Measurements from ENCODE around the gene BICD1. TPM values are rescaled to one million over a fixed set of nuclear protein-coding genes. Genes with fewer than 3 reads are reported as not detected.
"Not testable (repeated sequence)": the region's sequence is repeated elsewhere in the genome, so short reads cannot be mapped to it uniquely, and the experiment has no call there.

Gene BICD1
- total RNA-seq, 1 experiment from 2014 or later, result 41.3 TPM

- no peak overlapping the region for H2AFZ ChIP-seq
- CTCF ChIA-PET, result interaction anchor here (0.6 kb wide), 1 partner anchor 217 kb away, joined by 3 read pairs; no protein-coding TSS in a partner anchor
- no peaks in the 10 kb centered on the region for H3K79me2 ChIP-seq (ENCODE audit: low read depth)
- DNase-seq, result no peak
- intact Hi-C loops (cut with micrococcal nuclease; ENCODE audit: unreplicated experiment), result no loop called here
- H3K4me1 ChIP-seq (replicated peaks; ENCODE audit: insufficient read depth), result no peaks in the 10 kb centered on the region; the same call in 1 of the 2 replicates
- no peak overlapping the region for H3K4me2 ChIP-seq
- H3K27me3 ChIP-seq (ENCODE audit: insufficient read depth, low read depth), result no peaks in the 10 kb centered on the region
- H3K9me3 ChIP-seq (ENCODE audit: insufficient read depth, low read depth), result no peaks in the 10 kb centered on the region
- BruUV-seq (replicated peaks), result no TSS peak
- no peak for TF ChIP-seq EZH2 (IDR thresholded peaks at IDR 0.05; ENCODE audit: low read depth)
- TF ChIP-seq, protein P1, sequence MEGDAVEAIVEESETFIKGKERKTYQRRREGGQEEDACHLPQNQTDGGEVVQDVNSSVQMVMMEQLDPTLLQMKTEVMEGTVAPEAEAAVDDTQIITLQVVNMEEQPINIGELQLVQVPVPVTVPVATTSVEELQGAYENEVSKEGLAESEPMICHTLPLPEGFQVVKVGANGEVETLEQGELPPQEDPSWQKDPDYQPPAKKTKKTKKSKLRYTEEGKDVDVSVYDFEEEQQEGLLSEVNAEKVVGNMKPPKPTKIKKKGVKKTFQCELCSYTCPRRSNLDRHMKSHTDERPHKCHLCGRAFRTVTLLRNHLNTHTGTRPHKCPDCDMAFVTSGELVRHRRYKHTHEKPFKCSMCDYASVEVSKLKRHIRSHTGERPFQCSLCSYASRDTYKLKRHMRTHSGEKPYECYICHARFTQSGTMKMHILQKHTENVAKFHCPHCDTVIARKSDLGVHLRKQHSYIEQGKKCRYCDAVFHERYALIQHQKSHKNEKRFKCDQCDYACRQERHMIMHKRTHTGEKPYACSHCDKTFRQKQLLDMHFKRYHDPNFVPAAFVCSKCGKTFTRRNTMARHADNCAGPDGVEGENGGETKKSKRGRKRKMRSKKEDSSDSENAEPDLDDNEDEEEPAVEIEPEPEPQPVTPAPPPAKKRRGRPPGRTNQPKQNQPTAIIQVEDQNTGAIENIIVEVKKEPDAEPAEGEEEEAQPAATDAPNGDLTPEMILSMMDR (conservative IDR thresholded peaks at IDR 0.05), result no peak
- H3K9me2 ChIP-seq (ENCODE audit: insufficient read depth), result no peaks in the 10 kb centered on the region
- no peak overlapping the region for H3K27ac ChIP-seq
- no peaks in the 10 kb centered on the region for H3F3A ChIP-seq (ENCODE audit: insufficient read depth, low read depth)
- H4K20me1 ChIP-seq (ENCODE audit: insufficient read depth), result no peaks in the 10 kb centered on the region
- H3K4me3 ChIP-seq, result no peak overlapping the region
- POLR2A ChIA-PET (ENCODE audit: unreplicated experiment), result no interaction called here
- no peaks in the 10 kb centered on the region for H3K36me3 ChIP-seq (ENCODE audit: low read depth)
Measured at GRCh38 chr12:32098112-32098511, 8.5 kb upstream of the BICD1 start.

- POLR2A ChIA-PET (ENCODE audit: unreplicated experiment); H3K4me2 ChIP-seq; H3K4me1 ChIP-seq (replicated peaks; ENCODE audit: insufficient read depth); H3K27ac ChIP-seq; H3K36me3 ChIP-seq (ENCODE audit: low read depth); H3K27me3 ChIP-seq (ENCODE audit: insufficient read depth, low read depth); H3K9me2 ChIP-seq (ENCODE audit: insufficient read depth); CTCF ChIA-PET; H2AFZ ChIP-seq; H4K20me1 ChIP-seq (ENCODE audit: insufficient read depth); H3K4me3 ChIP-seq; H3K79me2 ChIP-seq (ENCODE audit: low read depth); intact Hi-C loops (cut with micrococcal nuclease; ENCODE audit: unreplicated experiment); H3F3A ChIP-seq (ENCODE audit: insufficient read depth, low read depth); BruUV-seq (replicated peaks); DNase-seq; H3K9me3 ChIP-seq (ENCODE audit: insufficient read depth, low read depth): not testable (repeated sequence)
Measured at GRCh38 chr12:32099275-32099674, 7.4 kb upstream of the BICD1 start.

DNA sequence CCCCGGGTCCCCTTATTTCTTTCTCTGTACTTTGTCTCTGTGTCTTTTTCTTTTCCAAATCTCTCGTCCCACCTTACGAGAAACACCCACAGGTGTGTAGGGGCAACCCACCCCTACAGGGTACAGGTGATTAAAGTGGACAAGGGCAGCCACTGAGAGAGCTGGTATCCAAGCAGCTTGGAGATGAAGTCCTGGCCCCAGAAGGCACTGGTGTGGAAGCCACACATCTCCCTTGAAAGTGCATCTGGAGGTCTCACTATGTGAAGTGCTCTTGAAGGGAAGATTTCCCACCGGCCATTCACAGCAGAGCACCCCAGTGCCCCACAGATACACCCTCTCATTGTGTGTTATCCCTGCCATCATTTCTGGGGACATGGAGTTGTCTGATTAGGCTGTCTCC lies 6.3 kb upstream of the BICD1 start:
- Histone ChIP-seq H3K27me3 (ENCODE audit: insufficient read depth, low read depth) (no peaks in the 10 kb centered on the region), H4K20me1 (ENCODE audit: insufficient read depth) (no peaks in the 10 kb centered on the region), H3K27ac (no peak overlapping the region), H3K4me3 (no peak overlapping the region), H3K4me2 (no peak overlapping the region), H3K9me3 (ENCODE audit: insufficient read depth, low read depth) (no peaks in the 10 kb centered on the region), H2AFZ (no peak overlapping the region), H3K36me3 (ENCODE audit: low read depth) (no peaks in the 10 kb centered on the region), H3F3A (ENCODE audit: insufficient read depth, low read depth) (peaks cover under 1% of the 10 kb centered on the region; the same call in 1 of the 2 replicates), H3K79me2 (ENCODE audit: low read depth) (no peaks in the 10 kb centered on the region), H3K4me1 (replicated peaks; ENCODE audit: insufficient read depth) (no peaks in the 10 kb centered on the region; the same call in 1 of the 2 replicates), H3K9me2 (ENCODE audit: insufficient read depth) (no peaks in the 10 kb centered on the region)
- intact Hi-C loops (cut with micrococcal nuclease; ENCODE audit: unreplicated experiment), result no loop called here
- no TSS peak for BruUV-seq (replicated peaks)
- no peak for DNase-seq
- CTCF ChIA-PET, result no interaction called here
- no peak for TF ChIP-seq EZH2 (IDR thresholded peaks at IDR 0.05; ENCODE audit: low read depth)
- TF ChIP-seq, protein P1 (conservative IDR thresholded peaks at IDR 0.05), result no peak
- POLR2A ChIA-PET (ENCODE audit: unreplicated experiment), result interaction anchor here (0.5 kb wide), 1 partner anchor 281 kb away, joined by 3 read pairs; no protein-coding TSS in a partner anchor

- CTCF ChIA-PET, result no interaction called here
- no peaks in the 10 kb centered on the region for H3K79me2 ChIP-seq (ENCODE audit: low read depth)
- no peaks in the 10 kb centered on the region for H3K9me2 ChIP-seq (ENCODE audit: insufficient read depth)
- intact Hi-C loops (cut with micrococcal nuclease; ENCODE audit: unreplicated experiment), result no loop called here
- BruUV-seq (replicated peaks), result no TSS peak
- no peaks in the 10 kb centered on the region for H4K20me1 ChIP-seq (ENCODE audit: insufficient read depth)
- H3K4me1 ChIP-seq (replicated peaks; ENCODE audit: insufficient read depth), result no peaks in the 10 kb centered on the region; the same call in 1 of the 2 replicates
- no peak overlapping the region for H3K4me2 ChIP-seq
- TF ChIP-seq EZH2 (IDR thresholded peaks at IDR 0.05; ENCODE audit: low read depth), result no peak
- H3K9me3 ChIP-seq (ENCODE audit: insufficient read depth, low read depth), result no peaks in the 10 kb centered on the region
- H3K27ac ChIP-seq, result no peak overlapping the region
- H3K36me3 ChIP-seq (ENCODE audit: low read depth), result no peaks in the 10 kb centered on the region
- no peak overlapping the region for H2AFZ ChIP-seq
- no peak overlapping the region for H3K4me3 ChIP-seq
- H3K27me3 ChIP-seq (ENCODE audit: insufficient read depth, low read depth), result no peaks in the 10 kb centered on the region
- POLR2A ChIA-PET (ENCODE audit: unreplicated experiment), result interaction anchor here (0.5 kb wide), 1 partner anchor 282 kb away, joined by 3 read pairs; no protein-coding TSS in a partner anchor
- H3F3A ChIP-seq (ENCODE audit: insufficient read depth, low read depth), result peaks cover 4% of the 10 kb centered on the region; the same call in 1 of the 2 replicates
- DNase-seq, result no peak
Measured at GRCh38 chr12:32100888-32101287, 5.8 kb upstream of the BICD1 start.

Measured in PC-9 (cell line).